PC-3 (cell line): ENCODE data around the gene TWF2.

Experiments used
- CTCF ChIP-seq: fragments of 300-600 bp; sonication (generic); conservative IDR thresholded peaks from 2 replicates; pipeline ENCODE4 v1.5.1; 2017; ENCODE audit warnings: antibody characterized with exemption, low read depth, mild to moderate bottlenecking, low read length
- EZH2 ChIP-seq: fragments of 300-600 bp; sonication (generic); IDR thresholded peaks from one replicate; pipeline ENCODE4 v1.6.1; 2017; ENCODE audit warnings: antibody characterized with exemption, mild to moderate bottlenecking, low read length; ENCODE audit not compliant: unreplicated experiment
- EZH2phosphoT487 ChIP-seq: fragments of 300-600 bp; sonication (generic); IDR thresholded peaks from 2 replicates; pipeline ENCODE4 v1.6.1; 2018; ENCODE audit warnings: mild to moderate bottlenecking, antibody characterized with exemption, low read length, borderline replicate concordance

- no peak for TF ChIP-seq CTCF
- TF ChIP-seq EZH2phosphoT487: no peak
- no peak for TF ChIP-seq EZH2
Measured at GRCh38 chr3:52229656-52230055, 9.3 kb downstream of the TWF2 start.
